GM20431 (cell line): ENCODE results near the gene CNKSR3.

Experiments used
- in situ Hi-C: fragments of 300-500 bp; cut with MseI, MboI; formaldehyde crosslinking; loops from one replicate; pipeline ENCODE4 v1.15.0; 2020; ENCODE audit warnings: low sequenced_read_pairs; ENCODE audit not compliant: unreplicated experiment

CNKSR3 gene

DNA sequence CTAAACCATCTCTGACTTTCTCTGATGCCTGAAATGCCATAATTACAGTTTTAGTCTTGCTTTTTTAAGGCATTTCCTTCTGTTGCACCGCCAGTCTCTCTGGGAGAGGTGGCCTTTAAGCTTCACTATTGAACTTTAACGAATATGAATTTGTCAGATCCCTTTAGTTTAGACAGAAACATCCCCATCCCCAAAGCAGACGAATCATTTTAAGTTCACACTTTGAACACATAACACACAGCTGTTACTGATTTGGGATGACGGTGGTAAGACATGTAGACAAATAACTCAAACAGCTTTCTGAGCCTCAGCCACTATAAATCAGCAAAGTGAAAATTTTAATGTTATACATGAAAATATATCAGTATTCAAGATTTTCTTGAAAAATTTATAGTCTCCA lies 146.7 kb downstream of the CNKSR3 start:
- in situ Hi-C loops, result no loop called here

- in situ Hi-C loops, result no loop called here
These were observed 149.0 kb downstream of the CNKSR3 start for GRCh38 chr6:154361476-154361875.

GRCh38 chr6:154360476-154360875 lies 150.0 kb downstream of the CNKSR3 start:
- in situ Hi-C loops, result no loop called here

GRCh38 chr6:154359679-154360078 lies 150.8 kb downstream of the CNKSR3 start:
- in situ Hi-C loops, result no loop called here

DNA sequence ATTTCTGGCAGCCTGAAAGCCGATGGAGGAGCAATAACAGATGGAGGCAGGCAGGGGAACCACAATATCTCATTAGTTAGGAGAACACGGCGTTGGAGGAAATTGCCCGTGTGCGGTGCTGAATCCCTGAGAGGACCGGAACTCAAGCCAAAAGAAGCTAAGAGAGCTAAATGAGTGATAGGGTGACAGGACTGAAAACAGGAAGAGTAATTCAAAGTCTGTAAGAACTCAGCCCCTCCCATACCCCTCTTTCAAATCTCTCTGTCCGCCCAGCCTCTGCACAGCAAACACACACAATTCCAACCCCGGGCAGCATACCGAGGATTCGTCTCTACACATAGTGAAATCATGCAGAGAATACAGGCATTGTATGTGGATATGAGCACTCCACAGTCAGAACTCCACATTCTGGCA lies 151.3 kb downstream of the CNKSR3 start:
- in situ Hi-C loops, result no loop called here

GRCh38 chr6:154358019-154358545 lies 152.4 kb downstream of the CNKSR3 start:
- in situ Hi-C loops, result no loop called here

- in situ Hi-C loops, result no loop called here
These were observed 153.8 kb downstream of the CNKSR3 start, which contains the start of gene IPCEF1 for GRCh38 chr6:154356690-154357089. Gene IPCEF1, minus strand, starts transcription at chr6:154356803. Its CDS starts 90,856 bp downstream, at chr6:154265947.

DNA sequence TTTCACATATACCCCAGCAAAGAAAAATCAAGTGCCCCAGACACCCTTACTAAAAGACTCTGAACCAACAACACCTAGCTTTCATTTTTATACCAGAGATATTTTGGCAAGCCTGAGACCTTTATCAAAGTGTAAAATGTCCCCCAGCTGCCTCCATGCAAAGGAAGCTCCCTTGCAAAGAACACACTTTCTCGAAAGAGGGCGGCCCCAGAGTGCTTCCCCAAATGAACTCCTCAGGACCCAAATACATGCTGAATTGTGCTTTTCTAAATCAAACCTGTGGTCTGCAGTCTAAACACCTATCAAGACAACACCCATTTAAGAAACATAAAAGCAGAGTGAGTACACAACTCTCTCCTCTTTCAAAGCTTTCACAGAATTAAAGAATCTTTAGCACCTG lies 154.4 kb downstream of the CNKSR3 start:
- in situ Hi-C loops, result no loop called here

DNA sequence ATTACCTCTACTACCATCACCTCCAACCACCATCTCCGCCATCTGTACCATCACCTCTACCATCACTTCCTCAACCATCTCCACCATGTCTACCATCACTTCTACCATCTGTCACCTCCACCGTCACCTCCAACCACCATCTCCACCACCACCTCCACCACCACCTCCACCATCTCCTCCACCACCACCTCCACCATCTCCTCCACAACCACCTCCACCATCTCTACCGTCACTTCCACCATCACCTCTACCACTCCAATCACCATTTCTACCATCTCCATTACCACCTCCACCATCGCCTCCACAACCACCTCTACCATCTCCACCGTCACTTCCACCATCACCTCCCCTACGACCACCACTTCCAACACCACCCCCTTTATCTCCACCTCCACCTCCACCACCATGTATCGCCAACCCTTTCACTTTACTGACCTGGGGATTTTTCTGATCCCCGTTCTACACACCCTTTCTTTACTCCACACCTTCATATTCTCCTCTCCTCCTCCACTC lies 156.2 kb downstream of the CNKSR3 start:
- in situ Hi-C loops, result no loop called here

DNA sequence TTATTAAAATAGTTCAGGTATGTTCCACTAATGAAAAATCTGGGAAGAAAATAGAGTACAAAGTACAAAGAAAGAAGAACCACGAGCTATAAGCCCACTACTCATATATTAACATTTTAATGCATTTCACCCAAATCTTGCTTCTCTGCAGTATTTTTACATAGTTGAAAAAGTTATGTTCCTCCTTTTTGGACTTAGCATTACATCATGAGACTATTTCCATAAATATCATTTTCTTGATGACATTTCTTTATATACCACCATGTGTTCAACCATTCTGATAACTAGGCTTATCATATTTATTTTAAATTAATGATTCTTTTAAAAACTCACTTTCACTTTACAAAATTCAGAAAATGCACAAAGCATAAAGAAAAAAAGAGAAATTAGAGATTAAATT lies 156.9 kb downstream of the CNKSR3 start:
- in situ Hi-C loops, result no loop called here

DNA sequence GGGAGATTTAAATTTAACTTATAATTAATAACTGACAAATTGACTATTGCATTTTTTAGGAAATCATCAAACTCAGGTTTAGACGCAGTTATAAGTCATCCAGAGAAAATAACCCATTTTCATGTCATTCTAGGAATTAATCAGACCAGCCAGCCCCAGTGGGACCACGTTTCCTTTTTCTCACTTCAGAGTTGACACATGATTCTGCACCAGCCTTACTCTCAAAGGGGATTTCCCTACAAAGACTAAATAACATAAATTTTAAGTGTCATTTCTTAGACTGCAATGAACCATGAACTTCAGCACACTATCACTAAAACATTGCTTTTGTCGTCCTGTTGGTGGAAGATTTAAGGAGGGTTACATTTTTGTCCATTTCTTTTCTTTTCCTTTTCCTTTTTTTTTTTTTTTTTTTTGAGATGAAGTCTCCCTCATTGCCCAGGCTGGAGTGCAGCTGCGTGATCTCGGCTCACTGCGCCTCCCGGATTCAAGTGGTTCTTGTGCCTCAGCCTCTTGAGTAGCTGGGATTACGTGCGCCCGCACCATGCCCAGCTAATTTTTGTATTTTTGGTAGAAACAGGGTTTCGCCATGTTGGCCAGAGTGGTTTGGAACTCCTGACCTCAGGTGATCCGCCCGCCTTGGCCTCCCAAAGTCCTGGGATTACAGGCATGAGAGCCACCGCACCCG lies 157.4 kb downstream of the CNKSR3 start:
- in situ Hi-C loops, result no loop called here

DNA sequence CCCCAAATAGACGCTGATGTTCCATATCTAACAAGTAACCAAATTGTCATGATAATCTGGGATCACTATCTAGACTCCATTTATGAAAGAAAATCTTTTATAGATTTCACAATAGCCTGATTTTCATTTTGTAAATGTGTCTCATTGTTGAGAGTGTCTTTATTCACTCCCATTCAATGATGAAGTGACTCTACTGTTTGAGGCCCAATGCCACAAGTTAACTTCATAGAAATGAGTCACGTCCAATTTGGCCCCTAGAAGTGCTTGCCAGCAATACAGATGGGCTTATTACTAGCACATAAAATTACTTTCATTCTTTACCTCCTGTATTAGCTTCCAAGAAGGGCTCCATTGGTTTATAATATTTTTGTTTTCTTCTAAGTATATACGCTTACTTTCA lies 160.2 kb downstream of the CNKSR3 start:
- in situ Hi-C loops, result no loop called here

GRCh38 chr6:154347981-154348380 lies 162.5 kb downstream of the CNKSR3 start:
- in situ Hi-C loops, result no loop called here

DNA sequence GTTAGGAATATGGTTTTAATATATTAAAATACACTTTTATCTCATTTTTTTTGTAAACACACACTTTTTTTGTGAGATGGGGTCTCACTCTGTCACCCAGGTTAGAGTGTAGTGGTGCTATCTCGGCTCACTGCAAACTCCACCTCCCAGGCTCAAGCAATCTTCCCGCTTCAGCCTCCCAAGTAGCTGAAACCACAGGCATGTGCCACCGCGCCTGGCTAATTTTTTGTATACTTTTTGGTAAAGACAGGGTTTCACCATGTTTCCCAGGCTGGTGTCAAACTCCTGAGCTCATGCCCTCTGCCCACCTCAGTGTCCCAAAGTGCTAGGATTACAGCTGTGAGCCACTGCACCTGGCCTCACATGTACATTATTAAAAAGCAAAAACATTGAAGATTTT lies 164.7 kb downstream of the CNKSR3 start:
- in situ Hi-C loops, result no loop called here

GRCh38 chr6:154343473-154344308 lies 166.8 kb downstream of the CNKSR3 start:
- in situ Hi-C loops, result no loop called here

DNA sequence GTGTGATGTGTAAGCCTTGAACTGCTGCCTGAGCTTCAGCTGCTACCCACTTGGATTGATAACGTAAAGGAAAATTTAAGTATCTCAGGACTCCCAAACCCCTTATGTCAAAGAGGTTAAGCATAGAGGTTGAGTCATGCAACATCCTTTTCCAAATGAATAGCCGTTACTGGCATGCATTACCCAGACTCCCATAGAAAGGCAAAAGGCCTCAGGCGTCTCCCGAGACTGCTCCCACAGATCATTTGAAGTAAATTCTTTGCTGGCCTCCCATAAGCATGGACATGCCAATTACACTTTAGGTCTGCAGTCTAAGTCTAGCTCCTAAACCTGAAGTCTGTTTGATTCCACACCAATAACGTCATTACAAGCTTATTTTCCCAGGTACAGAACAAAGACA lies 168.6 kb downstream of the CNKSR3 start:
- in situ Hi-C loops, result no loop called here

GRCh38 chr6:154341336-154341735 lies 169.1 kb downstream of the CNKSR3 start:
- in situ Hi-C loops, result no loop called here
